Neuronal stem cell (in vitro differentiated cells): ENCODE data around the gene SRSF6. TPM values are rescaled to one million over a fixed set of nuclear protein-coding genes. Genes with fewer than 3 reads are reported as not detected.

Source experiments
- DNase-seq: peaks from one replicate; pipeline ENCODE4 v3.0.0-alpha.2; 2013; ENCODE audit warnings: low spot score
- H2AFZ ChIP-seq: one replicate; pipeline ENCODE4 v1.6.1; 2013; ENCODE audit warnings: mild to moderate bottlenecking, low read length, inconsistent platforms
- H2AK5ac ChIP-seq: 2 replicates; pipeline ENCODE4 v1.6.1; 2013; ENCODE audit warnings: low read depth, mild to moderate bottlenecking, inconsistent platforms, low read length, moderate library complexity, mixed read lengths
- H2BK120ac ChIP-seq: 2 replicates; pipeline ENCODE4 v1.6.1; 2013; ENCODE audit warnings: low read depth, mild to moderate bottlenecking, inconsistent platforms, low read length, moderate library complexity, mixed read lengths
- H2BK12ac ChIP-seq: one replicate; pipeline ENCODE4 v1.6.1; 2013; ENCODE audit warnings: low read length, inconsistent platforms
- H2BK15ac ChIP-seq: 2 replicates; pipeline ENCODE4 v1.6.1; 2013; ENCODE audit warnings: mild to moderate bottlenecking, low read length, inconsistent platforms, mixed read lengths
- H2BK5ac ChIP-seq: one replicate; pipeline ENCODE4 v1.6.1; 2013; ENCODE audit warnings: inconsistent platforms, mild to moderate bottlenecking, low read length, moderate library complexity
- H3K14ac ChIP-seq: one replicate; pipeline ENCODE4 v1.6.1; 2013; ENCODE audit warnings: low read length, inconsistent platforms
- H3K18ac ChIP-seq: 2 replicates; pipeline ENCODE4 v1.6.1; 2013; ENCODE audit warnings: low read length, inconsistent platforms
- H3K23ac ChIP-seq: 2 replicates; pipeline ENCODE4 v1.6.1; 2013; ENCODE audit warnings: low read depth, mild to moderate bottlenecking, mixed read lengths, low read length, inconsistent platforms; ENCODE audit not compliant: poor library complexity
- H3K27ac ChIP-seq: replicated peaks from 3 replicates; pipeline ENCODE4 v1.5.1; 2013; ENCODE audit warnings: low read length, inconsistent platforms
- H3K27me3 ChIP-seq, 3 experiments: 2 replicates each; pipeline ENCODE4 v1.6.1; 2013; ENCODE audit warnings: low read length in 3 of 3, mild to moderate bottlenecking in 2 of 3, inconsistent platforms in 1 of 3, low read depth in 1 of 3, mixed read lengths in 1 of 3, moderate library complexity in 1 of 3; ENCODE audit not compliant: control insufficient read depth in 3 of 3, insufficient read depth in 3 of 3
- H3K36me3 ChIP-seq, 2 donors: replicated peaks in 1 of 2; 2 replicates each; pipeline ENCODE4 v1.6.1; 2013; ENCODE audit warnings: low read length in 2 of 2; ENCODE audit not compliant: control insufficient read depth in 2 of 2, insufficient read depth in 2 of 2
- H3K4ac ChIP-seq: 2 replicates; pipeline ENCODE4 v1.6.1; 2013; ENCODE audit warnings: inconsistent platforms, mild to moderate bottlenecking, low read length, moderate library complexity
- H3K4me1 ChIP-seq, 2 donors: 1 replicate in 1 of 2; 2 replicates in 1 of 2; pipeline ENCODE4 v1.6.1; 2013; ENCODE audit warnings: low read length in 2 of 2, low read depth in 1 of 2; ENCODE audit not compliant: control insufficient read depth in 2 of 2, insufficient read depth in 1 of 2
- H3K4me2 ChIP-seq: one replicate; pipeline ENCODE4 v1.6.1; 2013; ENCODE audit warnings: mild to moderate bottlenecking, low read length, inconsistent platforms; ENCODE audit not compliant: insufficient read depth, poor library complexity, severe bottlenecking
- H3K4me3 ChIP-seq, 2 donors: 2 replicates each; pipeline ENCODE4 v1.5.1; 2013; ENCODE audit warnings: low read length in 2 of 2, mild to moderate bottlenecking in 2 of 2, inconsistent platforms in 1 of 2, moderate library complexity in 1 of 2
- H3K79me1 ChIP-seq: one replicate; pipeline ENCODE4 v1.6.1; 2013; ENCODE audit warnings: low read depth, mild to moderate bottlenecking, inconsistent platforms, low read length, moderate library complexity
- H3K9ac ChIP-seq: one replicate; pipeline ENCODE4 v1.6.1; 2013; ENCODE audit warnings: mild to moderate bottlenecking, low read depth, low read length, inconsistent platforms; ENCODE audit not compliant: poor library complexity
- H3K9me3 ChIP-seq, 2 donors: replicated peaks in 1 of 2; 2 replicates each; pipeline versions ENCODE3 to v1.6.1; 2013; ENCODE audit warnings: low read length in 2 of 2, mild to moderate bottlenecking in 2 of 2, inconsistent platforms in 1 of 2, low read depth in 1 of 2, mixed read lengths in 1 of 2, moderate library complexity in 1 of 2; ENCODE audit not compliant: control insufficient read depth in 2 of 2, insufficient read depth in 1 of 2
- H4K8ac ChIP-seq: one replicate; pipeline ENCODE4 v1.6.1; 2013; ENCODE audit warnings: low read depth, mild to moderate bottlenecking, inconsistent platforms, low read length, moderate library complexity
- H4K91ac ChIP-seq: one replicate; pipeline ENCODE4 v1.6.1; 2013; ENCODE audit warnings: low read length, low read depth, mild to moderate bottlenecking, inconsistent platforms; ENCODE audit not compliant: poor library complexity
- WGBS, 2 donors: extraction: QIAGEN DNeasy Blood & Tissue Kit; methylation state at CpG; one replicate each; pipeline ENCODE4 v1.1.7; 2013; ENCODE audit warnings: missing lambda C conversion rate in 2 of 2, mixed read lengths in 1 of 2; ENCODE audit not compliant: insufficient read length in 2 of 2, insufficient replicate concordance in 1 of 2; ENCODE audit errors: extremely low coverage in 2 of 2; 5-methylcytosine and 5-hydroxymethylcytosine counted together
- small RNA-seq: library from polyadenylated mRNA; stranded (forward); fragments of <200 nt; extraction: miRNeasy Mini kit (QIAGEN cat#:217004); gene quantifications from one replicate; pipeline ENCODE3, GENCODE V24; 2013; ENCODE audit not compliant: insufficient read depth

SRSF6 gene

GRCh38 chr20:43513372-43513930 lies 55.8 kb downstream of the SRSF6 start:
- H3K9ac ChIP-seq: peak overlapping the region; percentile 79
- no peak overlapping the region for H3K4ac ChIP-seq
- H4K8ac ChIP-seq: no peak overlapping the region
- H2BK12ac ChIP-seq: no peak overlapping the region
- no peak overlapping the region for H2BK120ac ChIP-seq
- H3K79me1 ChIP-seq: no peaks in the 10 kb centered on the region
- H3K27ac ChIP-seq: no peak overlapping the region
- WGBS, 2 donors: no CpG with 5 or more reads among the region's 10 CpGs
- peak overlapping the region; percentile 25 for H3K14ac ChIP-seq
- H3K27me3 ChIP-seq: peaks cover 0 to 8% (median 3%) of the 10 kb centered on the region in 3 experiments
- peaks cover 0 to 5% of the 10 kb centered on the region in 2 donors for H3K4me1 ChIP-seq
- peak overlapping the region; percentile 82 to 95 for H3K4me3 ChIP-seq
- H2AK5ac ChIP-seq: no peak overlapping the region
- peaks cover 0 to 18% of the 10 kb centered on the region in 2 donors for H3K36me3 ChIP-seq
- peak overlapping the region; percentile 40 for H3K23ac ChIP-seq
- H3K18ac ChIP-seq: peak overlapping the region; percentile 80
- no peak overlapping the region for H2BK15ac ChIP-seq
- peak overlapping the region; percentile 67 for H3K4me2 ChIP-seq
- H2AFZ ChIP-seq: peak overlapping the region; percentile 91
- no peak for DNase-seq
- peak overlapping the region; percentile 4 for H2BK5ac ChIP-seq
- H4K91ac ChIP-seq: no peak overlapping the region
- H3K9me3 ChIP-seq: no peaks in the 10 kb centered on the region

Small RNAs within 50 kb of the gene (small RNA-seq; reads per million reads assigned to genes)
- gene RF00019 (not detected), gene RNU6-1251P (not detected)
